HepG2 (cell line): Measurements from ENCODE around the gene DND1. TPM values are rescaled to one million over a fixed set of nuclear protein-coding genes. Genes with fewer than 3 reads are reported as not detected.

ENCODE experiments used
- ARID4A ChIP-seq: sonication (generic); formaldehyde crosslinking; IDR thresholded peaks from 2 replicates; pipeline ENCODE4 v1.5.0; 2020; ENCODE audit warnings: mild to moderate bottlenecking, missing genetic modification reagents, borderline replicate concordance
- ATF3 ChIP-seq: sonication (generic); formaldehyde crosslinking; IDR thresholded peaks from 2 replicates; pipeline ENCODE4 v1.4.0; 2020; ENCODE audit warnings: missing genetic modification reagents
- CHD4 ChIP-seq: fragments of 200-600 bp; sonication (generic); IDR thresholded peaks from 2 replicates; pipeline ENCODE4 v1.7.0; 2017; ENCODE audit warnings: mild to moderate bottlenecking, low read length, borderline replicate concordance
- EHMT2 ChIP-seq: fragments of 200-600 bp; sonication (generic); IDR thresholded peaks from 2 replicates; pipeline ENCODE4 v1.7.0; 2017; ENCODE audit warnings: antibody characterized with exemption, low read depth, low read length, borderline replicate concordance
- GATA4 ChIP-seq: sonication (generic); IDR thresholded peaks from 2 replicates; pipeline ENCODE4 v1.6.1; 2016; ENCODE audit warnings: antibody characterized with exemption, low read depth, borderline replicate concordance
- HIVEP1 ChIP-seq: sonication (generic); formaldehyde crosslinking; IDR thresholded peaks from 2 replicates; pipeline ENCODE4 v1.4.0; 2020; ENCODE audit warnings: mild to moderate bottlenecking, missing genetic modification reagents
- KLF13 ChIP-seq: sonication (generic); formaldehyde crosslinking; IDR thresholded peaks from 2 replicates; pipeline ENCODE4 v1.4.0; 2020; ENCODE audit warnings: mild to moderate bottlenecking, missing genetic modification reagents
- LBX2 ChIP-seq: sonication (generic); formaldehyde crosslinking; IDR thresholded peaks from 2 replicates; pipeline ENCODE4 v1.5.0; 2020; ENCODE audit warnings: missing genetic modification reagents, mild to moderate bottlenecking, borderline replicate concordance
- PRMT3 ChIP-seq: sonication (generic); formaldehyde crosslinking; IDR thresholded peaks from 2 replicates; pipeline ENCODE4 v1.8.1; 2022; ENCODE audit warnings: low read depth, mild to moderate bottlenecking, moderate library complexity, missing genetic modification reagents, borderline replicate concordance
- TGIF2 ChIP-seq: IDR thresholded peaks from 2 replicates; pipeline ENCODE4 v1.6.1; 2016; ENCODE audit warnings: control low read depth, missing compliant biosample characterization
- ZFP36L2 ChIP-seq: sonication (generic); formaldehyde crosslinking; IDR thresholded peaks from 2 replicates; pipeline ENCODE4 v1.4.0; 2020; ENCODE audit warnings: missing genetic modification reagents
- ZFP90 ChIP-seq: sonication (generic); formaldehyde crosslinking; IDR thresholded peaks from 2 replicates; pipeline ENCODE4 v1.8.0; 2022; ENCODE audit warnings: missing genetic modification reagents, mild to moderate bottlenecking, inconsistent platforms, borderline replicate concordance
- ZHX1 ChIP-seq: sonication (generic); formaldehyde crosslinking; IDR thresholded peaks from 2 replicates; pipeline ENCODE4 v1.8.1; 2022; ENCODE audit warnings: low read depth, mild to moderate bottlenecking, missing genetic modification reagents
- ZNF382 ChIP-seq: sonication (generic); formaldehyde crosslinking; IDR thresholded peaks from 2 replicates; pipeline ENCODE4 v1.5.0; 2020; ENCODE audit warnings: missing genetic modification reagents, mild to moderate bottlenecking, borderline replicate concordance
- ZNF558 ChIP-seq: sonication (generic); formaldehyde crosslinking; IDR thresholded peaks from 2 replicates; pipeline ENCODE4 v1.9.0; 2022; ENCODE audit warnings: mild to moderate bottlenecking, missing genetic modification reagents, borderline replicate concordance
- ZNF678 ChIP-seq: sonication (generic); formaldehyde crosslinking; IDR thresholded peaks from 2 replicates; pipeline ENCODE4 v1.4.0; 2020; ENCODE audit warnings: mild to moderate bottlenecking, missing genetic modification reagents
- ZNF740 ChIP-seq: sonication (generic); formaldehyde crosslinking; IDR thresholded peaks from 2 replicates; pipeline ENCODE4 v1.4.0; 2020; ENCODE audit warnings: missing genetic modification reagents
- ZNF782 ChIP-seq: sonication (generic); formaldehyde crosslinking; IDR thresholded peaks from 2 replicates; pipeline ENCODE4 v1.4.0; 2020; ENCODE audit warnings: missing genetic modification reagents, mild to moderate bottlenecking, borderline replicate concordance
- ZNF788 ChIP-seq: sonication (generic); formaldehyde crosslinking; IDR thresholded peaks from 2 replicates; pipeline ENCODE4 v1.5.0; 2020; ENCODE audit warnings: mild to moderate bottlenecking, missing genetic modification reagents, borderline replicate concordance
- polyA plus RNA-seq, 8 experiments: library from polyadenylated mRNA; depleted of rRNA in 3 of 8; stranded (reverse) in 7 of 8; unstranded in 1 of 8; fragments of >200 nt; fragmentation: Illumina TruSeq in 4 of 8; extraction: Trizol in 4 of 8; gene quantifications; 2 replicates each; pipeline versions ENCODE4 v1.2.1 to v1.2.3, GENCODE V29; 2011 to 2016; ENCODE audit warnings: low read depth in 4 of 8, missing spikeins in 1 of 8, mixed read lengths in 1 of 8; ENCODE audit not compliant: insufficient read depth in 1 of 8
- total RNA-seq, 5 experiments: library from RNA; depleted of rRNA; stranded (reverse); fragments of >200 nt; fragmentation: Illumina TruSeq; extraction: Trizol; gene quantifications; 2 replicates each; pipeline ENCODE4 v1.2.3, GENCODE V29; 2016; ENCODE audit warnings: low read depth in 1 of 5

DND1 gene
- total and polyA plus RNA-seq, 2 of the 13 experiments (the other 11 are each of a cell fraction or from before 2014, with no cell fraction given), result 0.48 to 0.55 TPM

GRCh38 chr5:140639148-140639981 lies 34.0 kb downstream of the DND1 start, which contains the start of gene TMCO6 (continued):
- TF ChIP-seq ZNF782 (CRISPR knock-in tag) (peak; percentile 64; the same call in 1 of the 2 replicates), EHMT2 (no peak), ARID4A (CRISPR knock-in tag) (peak; percentile 81), ZFP36L2 (CRISPR knock-in tag) (no peak), KLF13 (CRISPR knock-in tag) (0 out of 2 replicates have a peak, but pooled peaks have one; percentile 47), PRMT3 (no peak), ZHX1 (peak; percentile 44), ZNF558 (CRISPR knock-in tag) (0 out of 2 replicates have a peak, but pooled peaks have one; percentile 83), ZNF788 (CRISPR knock-in tag) (peak; percentile 18; the same call in 1 of the 2 replicates), ATF3 (peak; percentile 21; the same call in 1 of the 2 replicates), LBX2 (CRISPR knock-in tag) (peak; percentile 87; the same call in 1 of the 2 replicates), ZNF382 (CRISPR knock-in tag) (no peak), ZFP90 (CRISPR knock-in tag) (peak; percentile 76; the same call in 1 of the 2 replicates), GATA4 (no peak), ZNF740 (CRISPR knock-in tag) (peak; percentile 27; the same call in 1 of the 2 replicates), TGIF2 (CRISPR knock-in tag) (peak; percentile 57; the same call in 1 of the 2 replicates), CHD4 (no peak), ZNF678 (CRISPR knock-in tag) (peak; percentile 55; the same call in 1 of the 2 replicates), HIVEP1 (CRISPR knock-in tag) (peak; percentile 84)
